Type B pancreatic cell (in vitro differentiated cells): ENCODE data around the gene CLSTN3. TPM values are rescaled to one million over a fixed set of nuclear protein-coding genes. Genes with fewer than 3 reads are reported as not detected.

Source experiments
- DNase-seq: peaks from one replicate; pipeline ENCODE4 v3.0.0; 2021; ENCODE audit warnings: mixed read lengths; ENCODE audit not compliant: unreplicated experiment; ENCODE audit errors: extremely low spot score
- H3K27ac Mint-ChIP-seq: 2 replicates; pipeline ENCODE4 v1.8.0; 2021; ENCODE audit warnings: mild to moderate bottlenecking, mixed read lengths
- H3K27me3 Mint-ChIP-seq: 2 replicates; pipeline ENCODE4 v1.8.0; 2021; ENCODE audit warnings: mixed read lengths
- H3K36me3 Mint-ChIP-seq: 2 replicates; pipeline ENCODE4 v1.8.0; 2021; ENCODE audit warnings: mixed read lengths
- H3K4me1 Mint-ChIP-seq: one replicate; pipeline ENCODE4 v1.8.0; 2021; ENCODE audit warnings: mixed read lengths; ENCODE audit not compliant: unreplicated experiment
- H3K4me3 Mint-ChIP-seq: 2 replicates; pipeline ENCODE4 v1.8.0; 2021; ENCODE audit warnings: mild to moderate bottlenecking, mixed read lengths
- H3K9me3 Mint-ChIP-seq: 2 replicates; pipeline ENCODE4 v1.8.0; 2021; ENCODE audit warnings: mixed read lengths
- long read RNA-seq: library from polyadenylated mRNA; unstranded; transcript quantifications from one replicate; pipeline ENCODE4 v2.0.0, GENCODE V29; 2020
- total RNA-seq: library from RNA; stranded (reverse); gene quantifications from 2 replicates; pipeline ENCODE4 v1.2.1, GENCODE V29; 2021; ENCODE audit warnings: low replicate concordance
- TF ChIP-seq, protein P1 (sequence below): fragments of 200-600 bp; sonication (generic); conservative IDR thresholded peaks from 2 replicates; pipeline ENCODE4 v1.5.0; 2021; ENCODE audit warnings: antibody characterized with exemption, mild to moderate bottlenecking

The CLSTN3 gene
- 51.6 and 80.7 TPM in 2 replicates for total RNA-seq
- long read RNA-seq, partial matches to known transcripts = 5 of 5 reads
- long read RNA-seq, other reads (novel, unspliced or antisense) = 0 of 5 reads

- Mint-ChIP-seq H3K36me3 (peaks cover 18% of the 10 kb centered on the region), H3K4me3 (peak within 1 kb of the TSS; percentile 92), H3K4me1 (peaks cover 14% of the 10 kb centered on the region), H3K9me3 (no peaks in the 10 kb centered on the region), H3K27me3 (peaks cover 11% of the 10 kb centered on the region), H3K27ac (peak within 1 kb of the TSS; percentile 91)
- TF ChIP-seq, protein P1, sequence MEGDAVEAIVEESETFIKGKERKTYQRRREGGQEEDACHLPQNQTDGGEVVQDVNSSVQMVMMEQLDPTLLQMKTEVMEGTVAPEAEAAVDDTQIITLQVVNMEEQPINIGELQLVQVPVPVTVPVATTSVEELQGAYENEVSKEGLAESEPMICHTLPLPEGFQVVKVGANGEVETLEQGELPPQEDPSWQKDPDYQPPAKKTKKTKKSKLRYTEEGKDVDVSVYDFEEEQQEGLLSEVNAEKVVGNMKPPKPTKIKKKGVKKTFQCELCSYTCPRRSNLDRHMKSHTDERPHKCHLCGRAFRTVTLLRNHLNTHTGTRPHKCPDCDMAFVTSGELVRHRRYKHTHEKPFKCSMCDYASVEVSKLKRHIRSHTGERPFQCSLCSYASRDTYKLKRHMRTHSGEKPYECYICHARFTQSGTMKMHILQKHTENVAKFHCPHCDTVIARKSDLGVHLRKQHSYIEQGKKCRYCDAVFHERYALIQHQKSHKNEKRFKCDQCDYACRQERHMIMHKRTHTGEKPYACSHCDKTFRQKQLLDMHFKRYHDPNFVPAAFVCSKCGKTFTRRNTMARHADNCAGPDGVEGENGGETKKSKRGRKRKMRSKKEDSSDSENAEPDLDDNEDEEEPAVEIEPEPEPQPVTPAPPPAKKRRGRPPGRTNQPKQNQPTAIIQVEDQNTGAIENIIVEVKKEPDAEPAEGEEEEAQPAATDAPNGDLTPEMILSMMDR = no peak
- DNase-seq = peak; percentile 85
These were observed at the start of gene CLSTN3 for GRCh38 chr12:7129872-7130691. CLSTN3 (plus strand) TSS chr12:7130371; CDS start chr12:7130649, 278 bp downstream.

- Mint-ChIP-seq H3K27ac (no peak overlapping the region), H3K9me3 (peaks cover 5% of the 10 kb centered on the region), H3K36me3 (peaks cover 6% of the 10 kb centered on the region), H3K4me1 (no peaks in the 10 kb centered on the region), H3K4me3 (no peak overlapping the region), H3K27me3 (peaks cover 10% of the 10 kb centered on the region)
- DNase-seq = no peak
- TF ChIP-seq, protein P1 = no peak
These were observed 49.1 kb upstream of the CLSTN3 start for GRCh38 chr12:7081037-7081436.

- Mint-ChIP-seq H3K27ac (no peak overlapping the region), H3K36me3 (peaks cover 6% of the 10 kb centered on the region), H3K4me1 (no peaks in the 10 kb centered on the region), H3K9me3 (peaks cover 5% of the 10 kb centered on the region), H3K4me3 (no peak overlapping the region), H3K27me3 (peaks cover 9% of the 10 kb centered on the region)
- DNase-seq = no peak
- TF ChIP-seq, protein P1 = no peak
These were observed 47.0 kb upstream of the CLSTN3 start for GRCh38 chr12:7083125-7083524.

DNA sequence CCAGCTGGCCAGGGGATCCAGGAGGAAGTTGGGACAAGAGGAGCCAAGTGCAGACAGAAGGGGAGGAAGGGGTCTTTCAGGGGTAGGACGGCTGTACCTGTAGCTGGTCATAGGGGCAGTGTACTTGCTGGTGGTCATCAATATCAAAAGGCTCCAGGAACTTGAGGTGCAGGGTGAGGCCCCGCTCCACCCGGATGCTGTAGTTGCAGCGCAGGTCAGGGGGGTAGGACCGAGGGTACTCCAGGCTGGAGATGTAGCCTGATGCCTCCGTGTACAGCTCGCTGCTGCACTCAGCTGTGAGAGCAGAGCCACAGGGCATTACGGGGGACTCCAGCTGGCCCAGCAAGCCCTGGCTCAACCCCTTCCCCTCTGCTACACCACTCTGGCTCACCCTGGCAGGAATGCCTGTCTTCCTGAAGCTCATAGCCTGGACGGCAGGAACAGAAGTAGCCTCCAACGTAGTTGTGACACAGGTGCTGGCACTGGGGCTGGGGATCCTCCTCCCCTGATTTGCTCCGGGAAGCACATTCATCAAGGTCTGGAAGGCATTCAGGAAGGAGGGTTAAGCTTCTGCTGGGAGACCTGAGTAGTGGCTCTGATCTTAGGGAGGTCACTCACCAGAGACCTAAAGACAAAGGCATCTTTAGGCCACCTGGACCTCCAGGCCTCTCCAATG lies 40.8 kb upstream of the CLSTN3 start:
- H3K36me3 Mint-ChIP-seq = no peaks in the 10 kb centered on the region
- TF ChIP-seq, protein P1 = no peak
- H3K4me3 Mint-ChIP-seq = no peak overlapping the region
- H3K27ac Mint-ChIP-seq = no peak overlapping the region
- DNase-seq = no peak
- peaks cover 10% of the 10 kb centered on the region for H3K4me1 Mint-ChIP-seq
- peaks cover 24% of the 10 kb centered on the region for H3K27me3 Mint-ChIP-seq
- no peaks in the 10 kb centered on the region for H3K9me3 Mint-ChIP-seq

- no peak for DNase-seq
- Mint-ChIP-seq H3K9me3 (no peaks in the 10 kb centered on the region), H3K4me3 (no peak overlapping the region), H3K4me1 (peaks cover 10% of the 10 kb centered on the region), H3K27me3 (peaks cover 27% of the 10 kb centered on the region), H3K36me3 (no peaks in the 10 kb centered on the region), H3K27ac (no peak overlapping the region)
- TF ChIP-seq, protein P1 = no peak
These were observed 39.8 kb upstream of the CLSTN3 start for GRCh38 chr12:7090222-7090998.
